ENCODE data around the gene MRPL9.
A peak's percentile ranks its signal among the peaks of the same experiment; 100 is the strongest.

MRPL9 gene

DNA sequence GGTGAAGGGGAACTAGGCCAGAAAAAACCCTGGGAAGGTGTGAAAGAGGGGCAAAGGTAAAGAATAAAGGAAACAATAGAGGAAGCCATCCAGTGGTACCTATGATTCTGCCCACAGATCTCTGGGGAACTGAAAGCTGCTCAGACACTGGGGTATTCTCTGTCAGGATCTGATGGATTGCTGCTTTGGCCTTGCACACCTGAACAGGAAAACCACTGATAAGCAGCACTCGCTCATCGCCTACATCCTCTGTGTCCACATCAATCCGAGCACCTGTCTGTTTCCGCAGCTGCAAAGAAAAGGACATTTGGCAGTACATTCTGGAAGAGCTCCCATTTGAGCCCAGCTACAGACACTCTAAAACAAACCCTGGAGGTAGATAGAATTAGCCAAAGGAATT lies 16.6 kb upstream of the MRPL9 start:
- Histone ChIP-seq H3K27ac (ENCODE audit: low read length) (peak overlapping the region; percentile 43; the same call in 1 of the 2 replicates), H3K9ac (ENCODE audit: low read length) (no peak overlapping the region), H3K36me3 (replicated peaks; ENCODE audit: insufficient read depth, low read length) (no peaks in the 10 kb centered on the region), H3K27me3 (replicated peaks; ENCODE audit: insufficient read depth, low read length) (no peaks in the 10 kb centered on the region), H3K4me1 (ENCODE audit: low read length) (peaks cover 42% of the 10 kb centered on the region), H3K79me2 (ENCODE audit: low read length) (no peaks in the 10 kb centered on the region), H3K9me3 (replicated peaks; ENCODE audit: insufficient read depth, low read length) (no peaks in the 10 kb centered on the region), H3F3A (ENCODE audit: insufficient read depth, low read length) (peaks cover 17% of the 10 kb centered on the region), H4K20me1 (ENCODE audit: insufficient read depth, low read length) (no peaks in the 10 kb centered on the region), H3K4me3 (ENCODE audit: low read length) (no peak overlapping the region), H3K9me2 (replicated peaks; ENCODE audit: insufficient read depth, low read length) (no peaks in the 10 kb centered on the region), H2AFZ (ENCODE audit: low read length) (no peak overlapping the region), H3K4me2 (ENCODE audit: low read depth, low read length) (peak overlapping the region; percentile 9; the same call in 1 of the 2 replicates)
- TF ChIP-seq, protein P1, sequence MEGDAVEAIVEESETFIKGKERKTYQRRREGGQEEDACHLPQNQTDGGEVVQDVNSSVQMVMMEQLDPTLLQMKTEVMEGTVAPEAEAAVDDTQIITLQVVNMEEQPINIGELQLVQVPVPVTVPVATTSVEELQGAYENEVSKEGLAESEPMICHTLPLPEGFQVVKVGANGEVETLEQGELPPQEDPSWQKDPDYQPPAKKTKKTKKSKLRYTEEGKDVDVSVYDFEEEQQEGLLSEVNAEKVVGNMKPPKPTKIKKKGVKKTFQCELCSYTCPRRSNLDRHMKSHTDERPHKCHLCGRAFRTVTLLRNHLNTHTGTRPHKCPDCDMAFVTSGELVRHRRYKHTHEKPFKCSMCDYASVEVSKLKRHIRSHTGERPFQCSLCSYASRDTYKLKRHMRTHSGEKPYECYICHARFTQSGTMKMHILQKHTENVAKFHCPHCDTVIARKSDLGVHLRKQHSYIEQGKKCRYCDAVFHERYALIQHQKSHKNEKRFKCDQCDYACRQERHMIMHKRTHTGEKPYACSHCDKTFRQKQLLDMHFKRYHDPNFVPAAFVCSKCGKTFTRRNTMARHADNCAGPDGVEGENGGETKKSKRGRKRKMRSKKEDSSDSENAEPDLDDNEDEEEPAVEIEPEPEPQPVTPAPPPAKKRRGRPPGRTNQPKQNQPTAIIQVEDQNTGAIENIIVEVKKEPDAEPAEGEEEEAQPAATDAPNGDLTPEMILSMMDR (IDR thresholded peaks at IDR 0.05; ENCODE audit: low read length): no peak
- TF ChIP-seq EZH2 (optimal IDR thresholded peaks at IDR 0.05; ENCODE audit: low read depth, low read length): no peak
- TF ChIP-seq EZH2phosphoT487 (IDR thresholded peaks at IDR 0.05; ENCODE audit: low read length): no peak
- peak; percentile 78 for DNase-seq

DNA sequence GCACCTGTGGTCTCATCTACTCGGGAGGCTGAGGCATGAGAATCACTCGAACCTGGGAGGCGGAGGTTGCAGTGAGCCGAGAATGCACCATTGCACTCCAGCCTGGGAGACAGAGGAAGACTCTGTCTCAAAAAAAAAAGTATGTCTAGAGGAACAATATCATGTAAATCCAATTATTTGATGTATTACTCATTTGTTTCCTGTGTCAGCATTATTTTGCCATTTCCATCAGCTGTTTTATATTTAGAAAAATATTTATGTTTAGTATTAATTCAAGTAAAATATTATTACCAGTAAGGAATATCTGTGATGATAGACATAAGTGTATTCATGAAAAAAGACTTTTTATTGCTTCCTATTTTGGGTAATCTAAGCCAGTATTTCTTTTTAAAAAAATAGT lies 14.0 kb upstream of the MRPL9 start:
- no peak overlapping the region for H3K27ac ChIP-seq (ENCODE audit: low read length)
- no peaks in the 10 kb centered on the region for H3K27me3 ChIP-seq (replicated peaks; ENCODE audit: insufficient read depth, low read length)
- no peak for DNase-seq
- no peak overlapping the region for H3K4me3 ChIP-seq (ENCODE audit: low read length)
- no peaks in the 10 kb centered on the region for H3K79me2 ChIP-seq (ENCODE audit: low read length)
- no peak overlapping the region for H2AFZ ChIP-seq (ENCODE audit: low read length)
- H3K9ac ChIP-seq (ENCODE audit: low read length): no peak overlapping the region
- no peak overlapping the region for H3K4me2 ChIP-seq (ENCODE audit: low read depth, low read length)
- no peaks in the 10 kb centered on the region for H3K9me2 ChIP-seq (replicated peaks; ENCODE audit: insufficient read depth, low read length)
- H3F3A ChIP-seq (ENCODE audit: insufficient read depth, low read length): peaks cover 17% of the 10 kb centered on the region
- H3K9me3 ChIP-seq (replicated peaks; ENCODE audit: insufficient read depth, low read length): no peaks in the 10 kb centered on the region
- H4K20me1 ChIP-seq (ENCODE audit: insufficient read depth, low read length): no peaks in the 10 kb centered on the region
- TF ChIP-seq EZH2phosphoT487 (IDR thresholded peaks at IDR 0.05; ENCODE audit: low read length): no peak
- TF ChIP-seq, protein P1 (IDR thresholded peaks at IDR 0.05; ENCODE audit: low read length): no peak
- TF ChIP-seq EZH2 (optimal IDR thresholded peaks at IDR 0.05; ENCODE audit: low read depth, low read length): no peak
- H3K36me3 ChIP-seq (replicated peaks; ENCODE audit: insufficient read depth, low read length): no peaks in the 10 kb centered on the region
- H3K4me1 ChIP-seq (ENCODE audit: low read length): peaks cover 31% of the 10 kb centered on the region

DNA sequence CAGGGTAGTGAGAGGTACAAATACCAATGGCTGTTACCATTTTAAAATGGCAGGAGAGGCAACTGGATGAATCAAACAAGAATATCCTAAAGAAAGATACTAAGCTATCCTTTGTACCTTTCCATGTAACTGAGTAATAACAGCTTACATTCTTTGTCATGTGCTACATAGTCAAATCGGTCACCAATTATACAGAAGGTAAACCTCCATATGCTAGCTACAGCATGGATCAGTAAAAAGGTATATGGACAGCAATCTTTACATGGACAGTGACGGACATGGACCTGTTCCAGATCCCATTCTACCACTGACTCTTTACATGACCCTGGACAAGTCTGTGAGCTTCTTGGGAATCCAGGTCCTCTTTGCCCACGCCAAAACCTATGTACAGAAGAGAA lies 13.4 kb upstream of the MRPL9 start:
- TF ChIP-seq, protein P1 (IDR thresholded peaks at IDR 0.05; ENCODE audit: low read length): no peak
- TF ChIP-seq EZH2phosphoT487 (IDR thresholded peaks at IDR 0.05; ENCODE audit: low read length) (no peak), EZH2 (optimal IDR thresholded peaks at IDR 0.05; ENCODE audit: low read depth, low read length) (no peak)
- Histone ChIP-seq H3K27me3 (replicated peaks; ENCODE audit: insufficient read depth, low read length) (no peaks in the 10 kb centered on the region), H2AFZ (ENCODE audit: low read length) (no peak overlapping the region), H3K27ac (ENCODE audit: low read length) (no peak overlapping the region), H3K4me2 (ENCODE audit: low read depth, low read length) (no peak overlapping the region), H3K4me3 (ENCODE audit: low read length) (no peak overlapping the region), H3F3A (ENCODE audit: insufficient read depth, low read length) (peaks cover 13% of the 10 kb centered on the region), H4K20me1 (ENCODE audit: insufficient read depth, low read length) (no peaks in the 10 kb centered on the region), H3K4me1 (ENCODE audit: low read length) (peaks cover 24% of the 10 kb centered on the region), H3K36me3 (replicated peaks; ENCODE audit: insufficient read depth, low read length) (no peaks in the 10 kb centered on the region), H3K79me2 (ENCODE audit: low read length) (no peaks in the 10 kb centered on the region), H3K9ac (ENCODE audit: low read length) (no peak overlapping the region), H3K9me2 (replicated peaks; ENCODE audit: insufficient read depth, low read length) (no peaks in the 10 kb centered on the region), H3K9me3 (replicated peaks; ENCODE audit: insufficient read depth, low read length) (no peaks in the 10 kb centered on the region)
- no peak for DNase-seq
